K562 (cell line): ENCODE data around the gene TCIRG1. TPM values are rescaled to one million over a fixed set of nuclear protein-coding genes. Genes with fewer than 3 reads are reported as not detected.

Experiments used
- ETV5 ChIP-seq: sonication (generic); formaldehyde crosslinking; IDR thresholded peaks from 2 replicates; pipeline ENCODE4 v1.4.0; 2020; ENCODE audit warnings: low read depth, mild to moderate bottlenecking, missing genetic modification reagents
- HDAC3 ChIP-seq: fragments of 450-650 bp; IDR thresholded peaks from 2 replicates; pipeline ENCODE4 v1.6.1; 2018; ENCODE audit warnings: borderline replicate concordance, mild to moderate bottlenecking, moderate library complexity; ENCODE audit not compliant: partially characterized antibody
- KHSRP ChIP-seq: fragments of 450-650 bp; IDR thresholded peaks from 2 replicates; pipeline ENCODE4 v1.6.1; 2017
- MCM2 ChIP-seq: fragments of 450-650 bp; IDR thresholded peaks from 2 replicates; pipeline ENCODE4 v1.6.1; 2017; ENCODE audit warnings: low read depth, mild to moderate bottlenecking
- MXI1 ChIP-seq: IDR thresholded peaks from 2 replicates; pipeline ENCODE4 v1.6.1; 2011; ENCODE audit warnings: low read depth, mild to moderate bottlenecking, improper control_type of control experiment, low read length
- STAT6 ChIP-seq: sonication (generic); formaldehyde crosslinking; IDR thresholded peaks from 2 replicates; pipeline ENCODE4 v1.8.1; 2023; ENCODE audit warnings: mild to moderate bottlenecking, missing genetic modification reagents
- USF1 ChIP-seq: sonication (generic); formaldehyde crosslinking; IDR thresholded peaks from 2 replicates; pipeline ENCODE4 v1.9.0; 2022; ENCODE audit warnings: mild to moderate bottlenecking, missing genetic modification reagents
- USF2 ChIP-seq: sonication (generic); formaldehyde crosslinking; IDR thresholded peaks from 2 replicates; pipeline ENCODE4 v1.5.0; 2020; ENCODE audit warnings: missing genetic modification reagents
- ZNF398 ChIP-seq: fragments of 250-450 bp; sonication (Bioruptor Pico); IDR thresholded peaks from 2 replicates; pipeline ENCODE4 v1.8.0; 2021; ENCODE audit warnings: moderate library complexity, mild to moderate bottlenecking, inconsistent platforms
- polyA plus RNA-seq, 8 experiments: library from polyadenylated mRNA; depleted of rRNA in 4 of 8; stranded (reverse) in 5 of 8; unstranded in 3 of 8; fragments of >200 nt; fragmentation: Nextera tagmentation in 2 of 8; fragmentation: Illumina TruSeq in 1 of 8; extraction: Ambion mirVana in 2 of 8; extraction: Trizol in 1 of 8; gene quantifications; 2 replicates each; pipeline versions ENCODE4 v1.2.1 to v1.2.3, GENCODE V29; 2011 to 2014; ENCODE audit warnings: inconsistent platforms in 1 of 8, missing spikeins in 1 of 8
- total RNA-seq, 7 experiments: library from RNA; depleted of rRNA in 6 of 7; stranded (reverse); fragments of >200 nt in 6 of 7; fragmentation: Illumina TruSeq in 2 of 7; extraction: Trizol in 2 of 7; gene quantifications; 2 replicates each; pipeline versions ENCODE4 v1.2.1 to v1.2.3, GENCODE V29; 2011 to 2021; ENCODE audit warnings: low replicate concordance in 1 of 7

TCIRG1 gene
- total and polyA plus RNA-seq, 9 of the 15 experiments (the other 6 are each of a cell fraction or from before 2014, with no cell fraction given) = 0.49 to 143 (median 24.4) TPM

GRCh38 chr11:68019486-68019885 lies 19.3 kb upstream of the TCIRG1 start (continued):
- TF ChIP-seq USF2 (CRISPR knock-in tag) = no peak
- no peak for TF ChIP-seq STAT6 (CRISPR knock-in tag)
- TF ChIP-seq USF1 (CRISPR knock-in tag) = no peak
- TF ChIP-seq ZNF398 (CRISPR knock-in tag) = no peak
- no peak for TF ChIP-seq HDAC3
- TF ChIP-seq MXI1 = no peak
- no peak for TF ChIP-seq MCM2
- no peak for TF ChIP-seq KHSRP
- TF ChIP-seq ETV5 (CRISPR knock-in tag) = no peak
